NCI-H82 treated with DMSO at 0.1 percent for 48 hours (cell line): ENCODE results near the gene TREM2.

ENCODE experiments used
- DNase-seq: peaks from one replicate; lab custom pipeline; 2025; ENCODE audit not compliant: unreplicated experiment; lab: John Stamatoyannopoulos, UW

TREM2 gene

GRCh38 chr6:41156001-41156400, 6.9 kb downstream of the TREM2 start:
- no peak for DNase-seq

DNA sequence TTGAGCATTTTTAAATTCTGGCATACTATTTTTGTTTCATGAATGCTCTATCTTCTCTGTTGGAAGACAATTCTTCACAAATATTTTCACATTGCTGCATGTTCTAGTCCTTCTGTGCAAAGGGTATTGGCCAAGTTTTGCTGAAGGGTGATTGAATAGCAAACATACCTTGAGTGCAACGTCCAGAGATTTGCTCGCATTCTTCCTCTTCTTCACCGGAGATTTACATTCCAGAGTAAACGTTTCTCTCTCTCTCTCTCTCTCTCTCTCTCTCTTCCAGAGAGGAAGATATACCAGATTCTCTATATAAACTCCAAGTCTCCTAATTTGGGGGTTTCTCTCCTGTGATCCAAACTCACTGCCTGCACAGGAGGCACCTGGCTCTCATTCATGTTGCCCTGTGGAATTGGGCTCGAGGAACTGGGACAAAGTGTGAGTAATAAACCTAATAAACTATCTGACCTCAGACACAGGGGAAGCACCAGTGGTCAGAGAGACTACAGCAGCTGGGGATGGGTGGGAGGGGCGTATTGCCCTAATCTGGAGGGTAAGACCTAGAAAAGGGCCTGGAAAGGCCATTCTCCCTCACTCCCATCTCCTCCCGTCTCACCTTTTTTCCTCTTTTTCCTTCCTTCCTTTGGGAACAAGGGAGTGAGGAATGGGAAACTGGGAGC, 7.6 kb downstream of the TREM2 start:
- DNase-seq, result no peak

- no peak for DNase-seq
Measured at GRCh38 chr6:41153992-41154625, 8.8 kb downstream of the TREM2 start, which contains the start of gene TREML1. TREML1 (minus strand) TSS chr6:41154347; CDS start chr6:41154288, 59 bp downstream.

DNA sequence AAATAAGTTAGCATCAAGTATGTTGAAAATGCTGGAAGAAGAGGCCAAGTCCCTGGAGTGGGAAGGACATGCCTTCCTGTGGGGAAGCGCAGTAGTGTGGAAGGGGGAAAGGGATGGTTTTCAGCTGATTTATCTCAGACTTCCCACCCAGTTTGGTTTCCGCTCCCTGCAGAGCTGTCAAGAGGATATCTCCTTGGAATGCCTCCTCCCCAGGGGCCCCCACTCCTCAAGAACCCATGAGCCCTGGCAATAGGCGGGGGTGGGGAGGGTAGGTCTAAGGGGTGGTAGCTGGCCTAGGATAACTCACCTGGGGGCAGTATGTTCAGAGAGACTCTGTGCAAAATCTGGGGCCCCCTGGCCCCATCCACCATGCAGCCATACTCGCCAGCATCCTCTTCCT, 9.5 kb downstream of the TREM2 start:
- DNase-seq, result no peak

GRCh38 chr6:41150671-41151070, 12.2 kb downstream of the TREM2 start:
- DNase-seq, result no peak

- no peak for DNase-seq
Measured at GRCh38 chr6:41147917-41148316, 15.0 kb downstream of the TREM2 start.

DNA sequence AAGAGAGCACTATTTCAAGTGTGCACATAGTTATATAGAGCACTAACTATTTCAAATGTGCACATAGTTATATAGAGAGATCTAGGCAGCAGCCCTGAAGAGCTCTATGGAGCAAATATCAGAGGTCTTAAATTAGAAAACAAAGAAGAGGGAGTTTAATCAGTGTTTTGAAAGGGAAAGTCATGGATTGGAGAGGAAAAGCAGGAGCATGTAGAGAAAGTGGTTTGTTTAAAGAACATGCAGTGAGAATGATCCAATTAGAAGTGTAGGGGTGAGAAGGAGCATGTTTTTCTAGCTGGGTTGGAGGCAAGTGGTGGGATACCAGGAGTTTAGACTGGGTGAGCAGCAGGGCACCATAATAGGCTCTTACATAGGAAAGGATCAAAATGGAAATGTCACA, 26.0 kb downstream of the TREM2 start:
- no peak for DNase-seq

- DNase-seq, result no peak
Measured at GRCh38 chr6:41135062-41135832, 27.7 kb downstream of the TREM2 start.

- no peak for DNase-seq
Measured at GRCh38 chr6:41132254-41132653, 30.7 kb downstream of the TREM2 start.

DNA sequence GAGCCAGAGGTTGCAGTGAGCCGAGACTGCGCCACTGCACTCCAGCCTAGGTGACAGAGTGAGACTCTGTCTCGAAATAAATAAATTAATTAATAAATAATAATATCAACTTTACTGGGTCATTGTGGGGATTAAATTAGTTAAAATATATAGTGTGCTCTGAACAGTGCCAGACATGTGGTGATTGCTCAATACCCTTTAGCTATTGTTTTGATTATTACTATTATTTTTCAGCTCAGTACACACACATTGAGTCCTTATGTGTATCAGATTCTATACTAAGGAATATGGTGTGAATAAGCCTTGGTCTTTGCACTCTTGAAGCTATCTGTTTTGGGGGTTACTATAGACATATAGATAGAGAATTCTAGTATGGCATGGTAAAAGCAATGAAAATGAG, 37.6 kb downstream of the TREM2 start:
- no peak for DNase-seq

GRCh38 chr6:41122918-41123317, 40.0 kb downstream of the TREM2 start:
- no peak for DNase-seq

- DNase-seq, result no peak
Measured at GRCh38 chr6:41122373-41122772, 40.5 kb downstream of the TREM2 start.

GRCh38 chr6:41120058-41120457, 42.9 kb downstream of the TREM2 start:
- DNase-seq, result no peak

DNA sequence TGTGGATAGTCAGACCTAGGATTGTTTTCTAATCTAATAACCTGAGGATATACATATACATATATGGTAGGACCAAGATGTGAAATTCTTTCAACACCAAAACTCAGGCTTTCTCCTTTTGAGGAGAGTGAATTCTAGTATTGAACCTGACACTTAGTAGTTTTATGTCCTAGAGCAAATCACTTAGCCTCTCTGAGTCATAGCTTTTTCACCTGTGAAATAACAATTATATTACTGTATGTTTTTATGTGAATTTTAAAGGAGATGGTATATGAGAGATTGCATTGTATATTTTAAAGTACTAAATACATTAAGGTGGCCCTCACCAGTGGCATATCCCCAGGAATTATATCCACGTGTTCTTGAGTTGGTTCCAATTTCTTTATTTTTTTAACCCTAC, 43.4 kb downstream of the TREM2 start:
- no peak for DNase-seq

DNA sequence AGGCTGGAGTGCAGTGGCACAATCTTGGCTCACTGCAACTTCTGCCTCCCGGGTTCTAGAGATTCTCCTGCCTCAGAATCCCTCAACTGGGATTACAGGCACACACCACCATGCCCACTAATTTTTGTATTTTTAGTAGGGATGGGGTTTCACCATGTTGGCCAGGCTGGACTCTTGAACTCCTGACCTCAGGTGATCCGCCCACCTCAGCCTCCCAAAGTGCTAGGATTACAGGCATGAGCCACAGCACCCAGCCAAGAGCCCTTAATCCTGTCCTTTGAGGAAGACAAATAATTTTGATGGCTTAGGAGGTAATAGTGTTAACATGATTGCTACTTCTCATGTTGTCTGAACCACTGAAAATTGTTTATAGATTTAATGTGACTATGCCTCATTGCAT, 47.9 kb downstream of the TREM2 start:
- DNase-seq, result peak; percentile 69

DNA sequence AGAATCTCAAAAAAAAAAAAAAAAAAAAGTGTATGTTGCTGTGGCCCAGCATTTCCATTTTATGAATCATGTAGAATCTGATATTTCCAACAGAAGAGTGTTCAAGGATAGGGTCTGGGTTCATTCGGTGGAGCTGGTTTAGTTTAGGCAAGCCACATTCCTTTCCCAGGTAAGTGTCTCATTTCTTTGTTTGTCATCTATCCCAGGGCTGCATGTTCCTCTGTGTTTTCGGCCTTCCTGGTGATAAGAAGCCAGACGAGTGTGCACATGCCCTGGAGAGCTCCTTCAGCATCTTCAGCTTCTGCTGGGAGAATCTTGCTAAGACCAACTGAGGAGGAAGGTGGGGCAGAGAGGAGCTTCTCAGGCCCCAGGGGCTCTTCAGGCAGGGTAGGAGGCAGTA, 51.9 kb downstream of the TREM2 start:
- DNase-seq, result no peak
